Mesothelial cell of epicardium (in vitro differentiated cells): ENCODE data around the gene HS6ST3. TPM values are rescaled to one million over a fixed set of nuclear protein-coding genes. Genes with fewer than 3 reads are reported as not detected.

Experiments
- DNase-seq, 2 experiments: peaks; one replicate each; pipeline ENCODE4 v3.0.0; 2021; ENCODE audit warnings: low spot score in 2 of 2; ENCODE audit not compliant: unreplicated experiment in 2 of 2
- H3K27ac Mint-ChIP-seq: 2 replicates; pipeline ENCODE4 v1.8.0; 2021; ENCODE audit warnings: mixed read lengths
- H3K27me3 Mint-ChIP-seq: 2 replicates; pipeline ENCODE4 v1.8.0; 2021; ENCODE audit warnings: low read depth, mixed read lengths
- H3K36me3 Mint-ChIP-seq: 2 replicates; pipeline ENCODE4 v1.8.0; 2021; ENCODE audit warnings: mixed read lengths
- H3K4me1 Mint-ChIP-seq: 2 replicates; pipeline ENCODE4 v1.8.0; 2021; ENCODE audit warnings: mixed read lengths
- H3K4me3 Mint-ChIP-seq: 2 replicates; pipeline ENCODE4 v1.8.0; 2021; ENCODE audit warnings: mild to moderate bottlenecking, moderate library complexity, mixed read lengths
- H3K9me3 Mint-ChIP-seq: 2 replicates; pipeline ENCODE4 v1.8.0; 2021; ENCODE audit warnings: mixed read lengths
- total RNA-seq: library from RNA; stranded (reverse); gene quantifications from 3 replicates; pipeline ENCODE4 v1.2.1, GENCODE V29; 2021
- TF ChIP-seq, protein P1 (sequence below): fragments of 200-600 bp; sonication (generic); IDR thresholded peaks from one replicate; pipeline ENCODE4 v1.5.0; 2021; ENCODE audit warnings: antibody characterized with exemption; ENCODE audit not compliant: unreplicated experiment

Gene HS6ST3
- total RNA-seq, 1 donor from 2014 or later = 0.60 TPM

DNA sequence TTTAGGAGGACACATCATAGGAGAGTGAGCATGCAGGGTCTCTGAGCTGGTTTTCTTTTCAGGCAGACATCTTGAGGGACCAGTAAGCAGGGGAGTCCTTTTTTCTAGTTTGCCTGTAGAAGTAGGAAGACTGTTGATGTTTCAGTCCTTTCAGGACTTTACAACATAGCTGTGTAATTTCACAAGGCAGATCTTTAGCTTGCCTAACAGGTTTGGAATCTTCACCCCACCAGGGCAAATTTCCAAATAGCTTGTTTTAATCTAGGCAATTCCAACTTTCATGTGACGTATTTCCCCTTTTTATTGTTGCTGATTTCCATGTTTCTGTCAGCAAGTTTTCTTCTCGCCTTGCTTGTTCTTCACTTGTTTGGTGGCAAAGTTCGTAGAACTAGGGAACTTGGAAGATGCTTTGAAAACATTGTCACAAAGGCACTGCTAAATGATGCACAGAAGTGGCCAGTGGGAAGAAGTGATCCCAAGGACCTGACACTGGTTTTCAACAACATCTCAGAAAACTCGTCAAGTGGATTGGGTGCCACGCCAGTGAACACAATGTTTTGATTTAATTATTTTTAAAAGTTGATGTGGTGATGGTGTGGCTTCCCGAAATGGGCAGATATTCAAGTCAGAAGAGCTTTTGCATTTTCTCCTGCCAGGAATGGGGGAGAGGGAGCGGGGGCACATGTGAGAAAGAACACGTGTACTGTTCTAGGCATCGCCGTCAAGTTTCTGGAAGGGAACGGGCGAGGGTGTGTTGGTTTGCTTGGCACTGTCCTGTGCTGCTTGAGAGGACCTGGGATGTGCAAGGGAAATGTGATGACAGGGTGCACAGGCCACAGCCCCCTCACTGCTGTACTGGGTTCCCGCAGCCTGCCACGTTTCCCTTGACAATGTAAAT, 485.8 kb downstream of the HS6ST3 start:
- DNase-seq = no peak
- Mint-ChIP-seq H3K4me3 (no peak overlapping the region), H3K27me3 (peaks cover 7% of the 10 kb centered on the region), H3K36me3 (no peaks in the 10 kb centered on the region), H3K9me3 (peaks cover 4% of the 10 kb centered on the region), H3K27ac (no peak overlapping the region), H3K4me1 (no peaks in the 10 kb centered on the region)
- TF ChIP-seq, protein P1, sequence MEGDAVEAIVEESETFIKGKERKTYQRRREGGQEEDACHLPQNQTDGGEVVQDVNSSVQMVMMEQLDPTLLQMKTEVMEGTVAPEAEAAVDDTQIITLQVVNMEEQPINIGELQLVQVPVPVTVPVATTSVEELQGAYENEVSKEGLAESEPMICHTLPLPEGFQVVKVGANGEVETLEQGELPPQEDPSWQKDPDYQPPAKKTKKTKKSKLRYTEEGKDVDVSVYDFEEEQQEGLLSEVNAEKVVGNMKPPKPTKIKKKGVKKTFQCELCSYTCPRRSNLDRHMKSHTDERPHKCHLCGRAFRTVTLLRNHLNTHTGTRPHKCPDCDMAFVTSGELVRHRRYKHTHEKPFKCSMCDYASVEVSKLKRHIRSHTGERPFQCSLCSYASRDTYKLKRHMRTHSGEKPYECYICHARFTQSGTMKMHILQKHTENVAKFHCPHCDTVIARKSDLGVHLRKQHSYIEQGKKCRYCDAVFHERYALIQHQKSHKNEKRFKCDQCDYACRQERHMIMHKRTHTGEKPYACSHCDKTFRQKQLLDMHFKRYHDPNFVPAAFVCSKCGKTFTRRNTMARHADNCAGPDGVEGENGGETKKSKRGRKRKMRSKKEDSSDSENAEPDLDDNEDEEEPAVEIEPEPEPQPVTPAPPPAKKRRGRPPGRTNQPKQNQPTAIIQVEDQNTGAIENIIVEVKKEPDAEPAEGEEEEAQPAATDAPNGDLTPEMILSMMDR = no peak

GRCh38 chr13:96581741-96582140, 491.8 kb downstream of the HS6ST3 start:
- Mint-ChIP-seq H3K27me3 (peaks cover 4% of the 10 kb centered on the region), H3K9me3 (peaks cover 8% of the 10 kb centered on the region), H3K36me3 (no peaks in the 10 kb centered on the region), H3K4me3 (no peak overlapping the region), H3K4me1 (no peaks in the 10 kb centered on the region), H3K27ac (no peak overlapping the region)
- TF ChIP-seq, protein P1 = no peak
- no peak for DNase-seq

DNA sequence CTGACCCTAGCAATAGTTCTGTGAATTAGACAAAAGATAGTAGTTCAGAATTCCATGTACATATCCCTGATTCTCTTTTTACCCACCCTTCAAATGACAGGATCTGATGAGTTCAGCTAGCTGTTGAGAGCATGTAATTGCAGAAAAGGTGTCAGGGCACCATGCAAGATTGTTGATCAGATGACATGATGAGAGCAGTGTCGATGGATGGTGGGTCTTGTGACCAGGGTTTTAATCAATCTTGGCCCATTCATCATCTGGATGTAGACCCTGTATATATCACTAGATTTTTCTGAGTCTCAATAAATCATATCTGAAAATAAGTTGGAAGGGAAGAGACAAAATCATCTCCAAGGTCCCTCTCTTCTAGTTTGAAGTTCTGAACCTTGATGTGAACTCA, 525.3 kb downstream of the HS6ST3 start:
- no peak for DNase-seq
- Mint-ChIP-seq H3K9me3 (peaks cover 8% of the 10 kb centered on the region), H3K27me3 (peaks cover 27% of the 10 kb centered on the region), H3K36me3 (no peaks in the 10 kb centered on the region), H3K4me3 (no peak overlapping the region), H3K4me1 (no peaks in the 10 kb centered on the region), H3K27ac (no peak overlapping the region)
- TF ChIP-seq, protein P1 = no peak

- Mint-ChIP-seq H3K9me3 (peaks cover 6% of the 10 kb centered on the region), H3K4me3 (no peak overlapping the region), H3K27ac (no peak overlapping the region), H3K27me3 (peaks cover 31% of the 10 kb centered on the region), H3K36me3 (no peaks in the 10 kb centered on the region), H3K4me1 (no peaks in the 10 kb centered on the region)
- no peak for DNase-seq
- TF ChIP-seq, protein P1 = no peak
Observed at GRCh38 chr13:96617528-96617927, 527.6 kb downstream of the HS6ST3 start.

DNA sequence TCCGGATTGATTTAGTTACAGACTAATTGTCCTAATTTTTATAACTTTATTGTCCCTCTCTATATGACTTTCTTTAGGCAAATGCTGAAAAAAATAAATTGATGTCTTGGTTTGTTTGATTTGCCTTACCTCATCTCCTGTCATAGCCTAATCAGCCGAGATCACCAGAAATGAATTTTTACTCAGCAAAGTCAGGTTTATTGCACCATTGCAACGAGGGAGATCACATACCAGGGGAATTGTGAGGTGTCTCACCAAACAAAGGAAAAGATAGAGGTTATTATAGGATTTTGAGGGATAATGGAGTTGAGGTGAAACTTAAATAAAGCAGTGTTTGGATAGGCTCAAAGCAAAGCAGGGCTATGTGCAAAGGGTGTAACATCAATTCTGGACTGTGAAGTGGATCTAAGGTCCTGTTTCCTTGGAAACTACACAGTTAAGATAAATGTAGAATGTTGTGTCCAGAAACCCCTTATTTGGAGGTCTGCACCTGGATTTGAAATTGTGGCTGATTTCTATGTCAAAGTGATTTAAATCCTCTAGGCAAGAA, 531.8 kb downstream of the HS6ST3 start:
- no peaks in the 10 kb centered on the region for H3K36me3 Mint-ChIP-seq
- DNase-seq = no peak
- no peak overlapping the region for H3K4me3 Mint-ChIP-seq
- no peaks in the 10 kb centered on the region for H3K9me3 Mint-ChIP-seq
- H3K27ac Mint-ChIP-seq = no peak overlapping the region
- TF ChIP-seq, protein P1 = no peak
- H3K27me3 Mint-ChIP-seq = peaks cover 16% of the 10 kb centered on the region
- no peaks in the 10 kb centered on the region for H3K4me1 Mint-ChIP-seq
